ENCODE measurements around the gene MGMT. TPM values are rescaled to one million over a fixed set of nuclear protein-coding genes. Genes with fewer than 3 reads are reported as not detected.

The MGMT gene
- total and polyA plus RNA-seq, 4 donors, result 28.2 to 79.1 (median 46.0) TPM

DNA sequence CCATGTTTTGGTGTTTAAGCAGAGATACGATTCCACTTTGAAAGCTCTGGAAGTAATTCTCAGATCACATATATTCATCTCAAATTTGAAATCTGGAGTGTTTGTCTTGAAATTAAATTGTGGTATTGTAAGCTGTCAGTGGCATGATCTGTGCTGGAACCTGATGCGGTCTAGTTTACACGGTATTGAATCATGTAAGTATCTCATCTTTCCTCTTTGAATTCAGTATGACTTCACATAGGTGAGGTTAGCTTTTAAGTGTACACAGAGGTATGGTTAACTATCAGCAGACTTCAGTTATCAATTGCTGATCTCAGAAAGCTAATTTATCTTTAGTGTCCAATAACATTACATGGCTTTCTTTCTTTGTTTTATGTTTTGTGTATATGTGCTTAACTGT, 155.2 kb downstream of the MGMT start:
- 88% methylated on average over 3 of the region's 3 CpGs for WGBS
- Histone ChIP-seq H3K4me3 (ENCODE audit: low read depth in 1 of 3, low read length in 3 of 3) (no peak overlapping the region), H3K9me3 (ENCODE audit: control insufficient read depth in 4 of 4, low read length in 3 of 4) (no peaks in the 10 kb centered on the region), H3K9ac (ENCODE audit: low read depth in 1 of 2, low read length in 2 of 2) (no peak overlapping the region), H3K27me3 (ENCODE audit: control insufficient read depth in 4 of 4, insufficient read depth in 4 of 4, low read length in 3 of 4) (no peaks in the 10 kb centered on the region), H3K27ac (ENCODE audit: low read depth in 1 of 2, low read length in 2 of 2) (no peak overlapping the region), H3K4me1 (ENCODE audit: control insufficient read depth in 4 of 4, insufficient read depth in 4 of 4, low read length in 3 of 4) (peaks cover 0 to 8% (median 0%) of the 10 kb centered on the region in 4 donors), H3K36me3 (ENCODE audit: control insufficient read depth in 4 of 4, insufficient read depth in 3 of 4, low read depth in 1 of 4, low read length in 3 of 4) (no peaks in the 10 kb centered on the region)
- TF ChIP-seq, protein P1, sequence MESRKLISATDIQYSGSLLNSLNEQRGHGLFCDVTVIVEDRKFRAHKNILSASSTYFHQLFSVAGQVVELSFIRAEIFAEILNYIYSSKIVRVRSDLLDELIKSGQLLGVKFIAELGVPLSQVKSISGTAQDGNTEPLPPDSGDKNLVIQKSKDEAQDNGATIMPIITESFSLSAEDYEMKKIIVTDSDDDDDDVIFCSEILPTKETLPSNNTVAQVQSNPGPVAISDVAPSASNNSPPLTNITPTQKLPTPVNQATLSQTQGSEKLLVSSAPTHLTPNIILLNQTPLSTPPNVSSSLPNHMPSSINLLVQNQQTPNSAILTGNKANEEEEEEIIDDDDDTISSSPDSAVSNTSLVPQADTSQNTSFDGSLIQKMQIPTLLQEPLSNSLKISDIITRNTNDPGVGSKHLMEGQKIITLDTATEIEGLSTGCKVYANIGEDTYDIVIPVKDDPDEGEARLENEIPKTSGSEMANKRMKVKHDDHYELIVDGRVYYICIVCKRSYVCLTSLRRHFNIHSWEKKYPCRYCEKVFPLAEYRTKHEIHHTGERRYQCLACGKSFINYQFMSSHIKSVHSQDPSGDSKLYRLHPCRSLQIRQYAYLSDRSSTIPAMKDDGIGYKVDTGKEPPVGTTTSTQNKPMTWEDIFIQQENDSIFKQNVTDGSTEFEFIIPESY (IDR thresholded peaks at IDR 0.05), result no peak
- TF ChIP-seq RXRA (IDR thresholded peaks at IDR 0.05) (no peak), YY1 (IDR thresholded peaks at IDR 0.05) (no peak), SP1 (IDR thresholded peaks at IDR 0.05) (no peak), FOXA2 (IDR thresholded peaks at IDR 0.05) (no peak), JUND (IDR thresholded peaks at IDR 0.05) (no peak)
- TF ChIP-seq, protein P2, sequence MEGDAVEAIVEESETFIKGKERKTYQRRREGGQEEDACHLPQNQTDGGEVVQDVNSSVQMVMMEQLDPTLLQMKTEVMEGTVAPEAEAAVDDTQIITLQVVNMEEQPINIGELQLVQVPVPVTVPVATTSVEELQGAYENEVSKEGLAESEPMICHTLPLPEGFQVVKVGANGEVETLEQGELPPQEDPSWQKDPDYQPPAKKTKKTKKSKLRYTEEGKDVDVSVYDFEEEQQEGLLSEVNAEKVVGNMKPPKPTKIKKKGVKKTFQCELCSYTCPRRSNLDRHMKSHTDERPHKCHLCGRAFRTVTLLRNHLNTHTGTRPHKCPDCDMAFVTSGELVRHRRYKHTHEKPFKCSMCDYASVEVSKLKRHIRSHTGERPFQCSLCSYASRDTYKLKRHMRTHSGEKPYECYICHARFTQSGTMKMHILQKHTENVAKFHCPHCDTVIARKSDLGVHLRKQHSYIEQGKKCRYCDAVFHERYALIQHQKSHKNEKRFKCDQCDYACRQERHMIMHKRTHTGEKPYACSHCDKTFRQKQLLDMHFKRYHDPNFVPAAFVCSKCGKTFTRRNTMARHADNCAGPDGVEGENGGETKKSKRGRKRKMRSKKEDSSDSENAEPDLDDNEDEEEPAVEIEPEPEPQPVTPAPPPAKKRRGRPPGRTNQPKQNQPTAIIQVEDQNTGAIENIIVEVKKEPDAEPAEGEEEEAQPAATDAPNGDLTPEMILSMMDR (IDR thresholded peaks at IDR 0.05; ENCODE audit: low read depth, low read length, missing input control), result no peak
- TF ChIP-seq, protein P3, sequence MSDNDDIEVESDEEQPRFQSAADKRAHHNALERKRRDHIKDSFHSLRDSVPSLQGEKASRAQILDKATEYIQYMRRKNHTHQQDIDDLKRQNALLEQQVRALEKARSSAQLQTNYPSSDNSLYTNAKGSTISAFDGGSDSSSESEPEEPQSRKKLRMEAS (IDR thresholded peaks at IDR 0.05), result no peak
- TF ChIP-seq, protein P4, sequence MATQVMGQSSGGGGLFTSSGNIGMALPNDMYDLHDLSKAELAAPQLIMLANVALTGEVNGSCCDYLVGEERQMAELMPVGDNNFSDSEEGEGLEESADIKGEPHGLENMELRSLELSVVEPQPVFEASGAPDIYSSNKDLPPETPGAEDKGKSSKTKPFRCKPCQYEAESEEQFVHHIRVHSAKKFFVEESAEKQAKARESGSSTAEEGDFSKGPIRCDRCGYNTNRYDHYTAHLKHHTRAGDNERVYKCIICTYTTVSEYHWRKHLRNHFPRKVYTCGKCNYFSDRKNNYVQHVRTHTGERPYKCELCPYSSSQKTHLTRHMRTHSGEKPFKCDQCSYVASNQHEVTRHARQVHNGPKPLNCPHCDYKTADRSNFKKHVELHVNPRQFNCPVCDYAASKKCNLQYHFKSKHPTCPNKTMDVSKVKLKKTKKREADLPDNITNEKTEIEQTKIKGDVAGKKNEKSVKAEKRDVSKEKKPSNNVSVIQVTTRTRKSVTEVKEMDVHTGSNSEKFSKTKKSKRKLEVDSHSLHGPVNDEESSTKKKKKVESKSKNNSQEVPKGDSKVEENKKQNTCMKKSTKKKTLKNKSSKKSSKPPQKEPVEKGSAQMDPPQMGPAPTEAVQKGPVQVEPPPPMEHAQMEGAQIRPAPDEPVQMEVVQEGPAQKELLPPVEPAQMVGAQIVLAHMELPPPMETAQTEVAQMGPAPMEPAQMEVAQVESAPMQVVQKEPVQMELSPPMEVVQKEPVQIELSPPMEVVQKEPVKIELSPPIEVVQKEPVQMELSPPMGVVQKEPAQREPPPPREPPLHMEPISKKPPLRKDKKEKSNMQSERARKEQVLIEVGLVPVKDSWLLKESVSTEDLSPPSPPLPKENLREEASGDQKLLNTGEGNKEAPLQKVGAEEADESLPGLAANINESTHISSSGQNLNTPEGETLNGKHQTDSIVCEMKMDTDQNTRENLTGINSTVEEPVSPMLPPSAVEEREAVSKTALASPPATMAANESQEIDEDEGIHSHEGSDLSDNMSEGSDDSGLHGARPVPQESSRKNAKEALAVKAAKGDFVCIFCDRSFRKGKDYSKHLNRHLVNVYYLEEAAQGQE (IDR thresholded peaks at IDR 0.05), result no peak
- no peak for DNase-seq (ENCODE audit: low spot score)

DNA sequence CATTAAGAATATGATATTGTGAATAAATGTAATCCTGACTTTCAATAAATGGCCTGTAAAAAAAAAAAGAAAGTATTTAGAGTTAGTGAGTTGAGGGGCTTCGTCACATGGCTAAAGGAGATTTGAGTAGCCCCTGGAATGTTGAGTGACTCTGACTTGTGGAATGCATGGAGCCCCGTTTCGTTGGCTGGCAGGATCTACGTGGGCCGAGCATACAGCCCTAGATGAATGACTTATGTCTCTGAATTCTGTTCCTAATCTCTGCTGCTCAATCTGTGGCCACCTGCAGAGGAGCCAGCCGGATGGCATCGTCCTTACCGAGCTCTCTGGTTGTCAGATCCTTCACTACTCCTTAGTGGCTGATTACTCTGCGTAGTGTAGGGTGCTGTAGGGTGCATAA, 155.7 kb downstream of the MGMT start:
- Histone ChIP-seq H3K27me3 (ENCODE audit: control insufficient read depth in 4 of 4, insufficient read depth in 4 of 4, low read length in 3 of 4) (no peaks in the 10 kb centered on the region), H3K9ac (ENCODE audit: low read depth in 1 of 2, low read length in 2 of 2) (no peak overlapping the region), H3K36me3 (ENCODE audit: control insufficient read depth in 4 of 4, insufficient read depth in 3 of 4, low read depth in 1 of 4, low read length in 3 of 4) (no peaks in the 10 kb centered on the region), H3K4me3 (ENCODE audit: low read depth in 1 of 3, low read length in 3 of 3) (no peak overlapping the region), H3K9me3 (ENCODE audit: control insufficient read depth in 4 of 4, low read length in 3 of 4) (no peaks in the 10 kb centered on the region), H3K4me1 (ENCODE audit: control insufficient read depth in 4 of 4, insufficient read depth in 4 of 4, low read length in 3 of 4) (peaks cover 0 to 8% (median 0%) of the 10 kb centered on the region in 4 donors), H3K27ac (ENCODE audit: low read depth in 1 of 2, low read length in 2 of 2) (no peak overlapping the region)
- 96% methylated on average over 9 of the region's 9 CpGs for WGBS
- no peak for DNase-seq (ENCODE audit: low spot score)
- TF ChIP-seq, protein P1 (IDR thresholded peaks at IDR 0.05), result no peak
- TF ChIP-seq FOXA2 (IDR thresholded peaks at IDR 0.05), result no peak
- TF ChIP-seq GABPA (IDR thresholded peaks at IDR 0.05 in 1 of 2, conservative IDR thresholded peaks at IDR 0.05 in 1 of 2), result no peak
- no peak for TF ChIP-seq RXRA (IDR thresholded peaks at IDR 0.05)
- no peak for TF ChIP-seq HNF4A (conservative IDR thresholded peaks at IDR 0.05)
- TF ChIP-seq NR2F2 (IDR thresholded peaks at IDR 0.05), result no peak
- TF ChIP-seq YY1 (IDR thresholded peaks at IDR 0.05), result no peak
- TF ChIP-seq, protein P4 (IDR thresholded peaks at IDR 0.05), result no peak
- TF ChIP-seq, protein P5, sequence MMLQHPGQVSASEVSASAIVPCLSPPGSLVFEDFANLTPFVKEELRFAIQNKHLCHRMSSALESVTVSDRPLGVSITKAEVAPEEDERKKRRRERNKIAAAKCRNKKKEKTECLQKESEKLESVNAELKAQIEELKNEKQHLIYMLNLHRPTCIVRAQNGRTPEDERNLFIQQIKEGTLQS (IDR thresholded peaks at IDR 0.05), result no peak
- TF ChIP-seq, protein P3 (IDR thresholded peaks at IDR 0.05), result no peak
- no peak for TF ChIP-seq JUND (IDR thresholded peaks at IDR 0.05)
- no peak for TF ChIP-seq TAF1 (conservative IDR thresholded peaks at IDR 0.05)
- no peak for TF ChIP-seq HNF4G (IDR thresholded peaks at IDR 0.05)
- TF ChIP-seq EGR1 (IDR thresholded peaks at IDR 0.05; ENCODE audit: low read depth in 2 of 2), result no peak

Measured in liver (tissue), 9 donors.